ENCODE results near the gene TOMM7.
"Not testable (repeated sequence)": the region's sequence is repeated elsewhere in the genome, so short reads cannot be mapped to it uniquely, and the experiment has no call there.

Gene TOMM7

DNA sequence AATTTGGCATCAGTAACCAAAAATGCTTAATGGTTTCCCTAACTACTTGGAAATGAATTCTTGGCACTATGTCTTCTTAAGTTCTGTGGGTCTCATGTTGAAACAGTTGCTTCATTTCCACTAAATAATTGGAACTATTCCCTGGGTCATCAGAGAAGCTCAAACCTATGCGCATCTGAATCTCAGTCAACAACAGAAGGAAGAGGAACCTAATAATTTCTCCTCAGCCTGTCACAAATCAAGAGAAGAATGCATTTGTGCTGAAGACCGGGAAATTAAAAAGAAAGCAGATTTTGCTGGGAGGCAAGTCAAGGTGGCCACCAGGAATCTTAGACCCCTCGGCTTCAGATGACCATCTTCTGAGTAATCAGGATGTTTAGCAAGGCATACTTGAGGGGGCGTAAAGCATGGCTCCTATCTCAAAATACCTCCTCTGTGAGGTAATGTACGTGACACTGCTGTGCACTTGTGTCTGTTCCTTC, 41.4 kb downstream of the TOMM7 start:
- FAIRE-seq = no peak

GRCh38 chr7:22779730-22780323, 42.8 kb downstream of the TOMM7 start:
- FAIRE-seq = not testable (repeated sequence)

DNA sequence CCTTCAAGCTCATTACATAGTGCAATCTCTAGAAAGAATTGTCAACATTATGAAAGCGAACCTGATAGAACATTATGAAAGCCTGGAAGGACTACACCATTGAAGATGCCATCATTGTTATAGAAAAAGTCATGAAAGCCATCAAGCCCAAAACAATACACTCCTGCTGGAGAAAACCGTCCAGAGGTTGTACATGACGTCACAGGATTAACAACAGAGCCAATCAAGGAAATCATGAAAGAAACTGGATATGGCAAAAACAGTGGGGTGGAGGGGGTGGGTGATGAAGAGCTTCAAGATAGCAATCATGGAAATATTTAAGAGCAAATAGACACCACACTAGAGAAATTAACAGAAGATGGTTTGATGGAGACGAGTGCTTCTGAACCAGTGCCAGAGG, 45.7 kb downstream of the TOMM7 start:
- no peak for FAIRE-seq

GRCh38 chr7:22772885-22773284, 49.8 kb downstream of the TOMM7 start:
- peak; percentile 18 for FAIRE-seq

- no peak for FAIRE-seq
Measured at GRCh38 chr7:22771872-22772228, 50.8 kb downstream of the TOMM7 start.

- no peak for FAIRE-seq
Measured at GRCh38 chr7:22771194-22771871, 51.3 kb downstream of the TOMM7 start.

GRCh38 chr7:22765609-22766008, 57.0 kb downstream of the TOMM7 start:
- no peak for FAIRE-seq
